Erythroblast (primary cell): ENCODE results near the gene DNAH17.

ENCODE experiments used
- GATA1 ChIP-seq: IDR thresholded peaks from 2 replicates; pipeline ENCODE4 v1.6.1; 2011; ENCODE audit warnings: low read depth, mild to moderate bottlenecking, control low read depth, low read length, moderate library complexity
- POLR2A ChIP-seq: IDR thresholded peaks from 2 replicates; pipeline ENCODE4 v1.6.1; 2011; ENCODE audit warnings: mild to moderate bottlenecking, low read length

DNA sequence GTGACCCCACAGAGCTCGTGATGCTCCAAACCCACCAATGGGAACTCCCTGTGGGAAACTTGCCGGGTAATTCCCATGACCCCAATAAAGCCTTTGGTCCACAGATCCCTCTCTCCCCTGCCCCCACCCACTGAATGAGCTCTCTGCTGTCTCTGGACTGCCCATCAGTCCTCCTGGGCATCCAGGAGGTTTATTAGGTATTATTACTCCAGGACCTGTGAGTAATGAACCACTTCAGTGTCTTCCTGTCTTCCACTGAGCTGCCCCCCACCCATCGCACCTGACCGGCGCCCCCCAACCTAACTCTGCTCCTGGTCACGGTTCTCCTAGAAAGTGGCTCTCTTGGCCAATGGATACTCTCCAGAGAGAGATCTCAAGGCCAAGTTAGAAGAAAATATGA, 28.7 kb upstream of the DNAH17 start:
- TF ChIP-seq POLR2A (no peak), GATA1 (no peak)
